HepG2 (cell line): ENCODE results near the gene PTPRC. TPM values are rescaled to one million over a fixed set of nuclear protein-coding genes. Genes with fewer than 3 reads are reported as not detected.

Experiments
- ATAC-seq: fragments of 200-7000 bp; cut with Tn5 transposase; 3 replicates; pipeline ENCODE4 v1.9.1; 2020; ENCODE audit warnings: mild to moderate bottlenecking, moderate library complexity
- BruUV-seq: library from RNA; stranded (reverse); fragments of 400-500 nt; replicated peaks from 2 replicates; lab custom pipeline; 2021; lab: Mats Ljungman, UMichigan
- CTCF ChIA-PET: fragments of 300-600 bp; formaldehyde crosslinking; extraction: SDS; loops from one replicate; lab custom pipeline; 2021; ENCODE audit warnings: low total read pairs, inconsistent platforms, low intra/inter-chr PET ratio; lab: Yijun Ruan, JAX
- POLR2A ChIA-PET: fragments of 350-600 bp; sonication (Branson Sonifier 250); formaldehyde crosslinking; loops from one replicate; lab custom pipeline; 2020; ENCODE audit warnings: antibody characterized with exemption, inconsistent platforms; lab: Yijun Ruan, JAX
- DNase-seq: peaks from one replicate; pipeline ENCODE4 v3.0.0-alpha.2; 2015; ENCODE audit warnings: low spot score
- FAIRE-seq: peaks from 3 replicates; lab custom pipeline; 2011; peaks lifted over from hg19 to GRCh38; lab: Jason Lieb, UNC
- H2AFZ ChIP-seq: one replicate; pipeline ENCODE4 v1.6.1; 2011; ENCODE audit warnings: low read length, inconsistent platforms
- H3K27ac ChIP-seq: fragments of 300-600 bp; 3 replicates; pipeline ENCODE4 v1.8.0; 2011; ENCODE audit warnings: mixed run types, mild to moderate bottlenecking, mixed read lengths, low read length, inconsistent platforms; ENCODE audit not compliant: insufficient read depth; ENCODE audit errors: extremely low read length
- H3K27me3 ChIP-seq, 2 experiments: fragments of 200-600 bp in 1 of 2; 2 replicates in 1 of 2; 3 replicates in 1 of 2; pipeline versions ENCODE4 v1.6.0 to v1.8.0; 2011; ENCODE audit warnings: low read length in 2 of 2, mild to moderate bottlenecking in 2 of 2, moderate library complexity in 2 of 2, inconsistent platforms in 1 of 2; ENCODE audit not compliant: insufficient read depth in 2 of 2, control insufficient read depth in 1 of 2
- H3K36me3 ChIP-seq, 2 experiments: fragments of 200-600 bp in 1 of 2; replicated peaks in 1 of 2; 2 replicates in 1 of 2; 3 replicates in 1 of 2; pipeline versions ENCODE4 v1.5.1 to v1.8.0; 2011; ENCODE audit warnings: low read length in 2 of 2, inconsistent platforms in 1 of 2; ENCODE audit not compliant: insufficient read depth in 2 of 2, control insufficient read depth in 1 of 2
- H3K4me1 ChIP-seq: 2 replicates; pipeline ENCODE4 v1.5.1; 2012; ENCODE audit warnings: low read length, inconsistent platforms; ENCODE audit not compliant: insufficient read depth
- H3K4me2 ChIP-seq: 2 replicates; pipeline ENCODE4 v1.6.0; 2011; ENCODE audit warnings: low read depth, low read length, inconsistent platforms
- H3K4me3 ChIP-seq, 3 experiments: fragments of 200-600 bp in 1 of 3; sonication (generic), shearing (Covaris generic) in 1 of 3; replicated peaks in 1 of 3; 2 replicates each; pipeline ENCODE4 v1.5.1; 2011 to 2016; ENCODE audit warnings: low read length in 3 of 3, inconsistent platforms in 2 of 3, low read depth in 2 of 3, mild to moderate bottlenecking in 2 of 3, control low read depth in 1 of 3, mixed read lengths in 1 of 3; ENCODE audit not compliant: insufficient read depth in 1 of 3
- H3K79me2 ChIP-seq: one replicate; pipeline ENCODE4 v1.6.1; 2011; ENCODE audit warnings: low read length, inconsistent platforms; ENCODE audit not compliant: insufficient read depth
- H3K9ac ChIP-seq: 2 replicates; pipeline ENCODE4 v1.6.0; 2011; ENCODE audit warnings: mild to moderate bottlenecking, low read depth, low read length, inconsistent platforms; ENCODE audit not compliant: insufficient read depth
- H3K9me3 ChIP-seq: 2 replicates; pipeline ENCODE4 v1.5.1; 2012; ENCODE audit warnings: mild to moderate bottlenecking, low read length
- H4K20me1 ChIP-seq: 2 replicates; pipeline ENCODE4 v1.6.0; 2011; ENCODE audit warnings: inconsistent platforms, mild to moderate bottlenecking, low read length, moderate library complexity; ENCODE audit not compliant: insufficient read depth
- ARID5B ChIP-seq: IDR thresholded peaks from 2 replicates; pipeline ENCODE4 v1.4.0; 2020; ENCODE audit warnings: mild to moderate bottlenecking, missing genetic modification reagents
- CREB1 ChIP-seq, 2 experiments: fragments of 450-650 bp in 1 of 2; IDR thresholded peaks; 2 replicates each; pipeline ENCODE4 v1.6.1; 2016 to 2017; ENCODE audit warnings: control low read depth in 1 of 2, mild to moderate bottlenecking in 1 of 2, missing compliant biosample characterization in 1 of 2, missing genetic modification characterization in 1 of 2
- GATAD2A ChIP-seq: IDR thresholded peaks from 2 replicates; pipeline ENCODE4 v1.6.1; 2016
- HNRNPUL1 ChIP-seq: fragments of 200-400 bp; formaldehyde crosslinking; IDR thresholded peaks from 2 replicates; pipeline ENCODE4 v1.6.1; 2017; ENCODE audit warnings: low read depth, mild to moderate bottlenecking, low read length, moderate library complexity
- HOXA5 ChIP-seq: sonication (generic); formaldehyde crosslinking; IDR thresholded peaks from 2 replicates; pipeline ENCODE4 v1.4.0; 2020; ENCODE audit warnings: missing genetic modification reagents
- JUNB ChIP-seq: sonication (generic); formaldehyde crosslinking; IDR thresholded peaks from 2 replicates; pipeline ENCODE4 v1.8.0; 2022; ENCODE audit warnings: missing genetic modification reagents, mild to moderate bottlenecking, borderline replicate concordance
- KDM5A ChIP-seq: fragments of 200-600 bp; sonication (generic); IDR thresholded peaks from 2 replicates; pipeline ENCODE4 v1.7.0; 2018; ENCODE audit warnings: antibody characterized with exemption, mild to moderate bottlenecking, low read length, borderline replicate concordance
- MZF1 ChIP-seq: sonication (generic); formaldehyde crosslinking; IDR thresholded peaks from 2 replicates; pipeline ENCODE4 v1.8.1; 2023; ENCODE audit warnings: mild to moderate bottlenecking, missing genetic modification reagents, borderline replicate concordance
- NONO ChIP-seq, 2 experiments: fragments of 450-650 bp in 1 of 2; sonication (generic) in 1 of 2; formaldehyde crosslinking in 1 of 2; IDR thresholded peaks in 1 of 2; conservative IDR thresholded peaks in 1 of 2; 2 replicates each; pipeline versions ENCODE4 v1.6.1 to v1.8.0; 2017 to 2022; ENCODE audit warnings: mild to moderate bottlenecking in 1 of 2, missing genetic modification reagents in 1 of 2, moderate library complexity in 1 of 2
- PAWR ChIP-seq: sonication (generic); formaldehyde crosslinking; IDR thresholded peaks from 2 replicates; pipeline ENCODE4 v1.4.0; 2020; ENCODE audit warnings: missing genetic modification reagents, mild to moderate bottlenecking, borderline replicate concordance
- SP4 ChIP-seq: sonication (generic); formaldehyde crosslinking; IDR thresholded peaks from 2 replicates; pipeline ENCODE4 v1.8.1; 2023; ENCODE audit warnings: mild to moderate bottlenecking, missing genetic modification reagents
- ZFX ChIP-seq: sonication (generic); formaldehyde crosslinking; IDR thresholded peaks from 2 replicates; pipeline ENCODE4 v1.4.0; 2020; ENCODE audit warnings: mild to moderate bottlenecking, low read depth, missing genetic modification reagents, moderate library complexity
- ZNF205 ChIP-seq: IDR thresholded peaks from 2 replicates; pipeline ENCODE4 v1.6.1; 2018; ENCODE audit warnings: missing biosample characterization, missing genetic modification reagents
- ZNF574 ChIP-seq: sonication (generic); formaldehyde crosslinking; IDR thresholded peaks from 2 replicates; pipeline ENCODE4 v1.4.0; 2020; ENCODE audit warnings: missing genetic modification reagents
- ZNF670 ChIP-seq: sonication (generic); formaldehyde crosslinking; IDR thresholded peaks from 2 replicates; pipeline ENCODE4 v1.8.0; 2022; ENCODE audit warnings: mild to moderate bottlenecking, missing genetic modification reagents, borderline replicate concordance
- ZNF746 ChIP-seq: sonication (generic); formaldehyde crosslinking; IDR thresholded peaks from 2 replicates; pipeline ENCODE4 v1.8.0; 2022; ENCODE audit warnings: mild to moderate bottlenecking, missing genetic modification reagents
- ZNF770 ChIP-seq: sonication (generic); formaldehyde crosslinking; IDR thresholded peaks from 2 replicates; pipeline ENCODE4 v1.5.0; 2020; ENCODE audit warnings: mild to moderate bottlenecking, missing genetic modification reagents
- WGBS: methylation state at CpG from one replicate; pipeline ENCODE4 v1.1.6; 2017; ENCODE audit warnings: low lambda C conversion rate; 5-methylcytosine and 5-hydroxymethylcytosine counted together
- in situ Hi-C: cut with HindIII; loops from 2 replicates; pipeline ENCODE4 v1.10.0; 2017; ENCODE audit warnings: low pct_unique_long_range_greater_than_20kb; ENCODE audit not compliant: extremely low pct_ligation_motif_present
- intact Hi-C: fragments of 100-400 bp; cut with micrococcal nuclease; formaldehyde crosslinking; loops from one replicate; pipeline ENCODE4 v1.10.0; 2022; ENCODE audit not compliant: unreplicated experiment
- polyA plus RNA-seq, 8 experiments: library from polyadenylated mRNA; depleted of rRNA in 3 of 8; stranded (reverse) in 7 of 8; unstranded in 1 of 8; fragments of >200 nt; fragmentation: Illumina TruSeq in 4 of 8; extraction: Trizol in 4 of 8; gene quantifications; 2 replicates each; pipeline versions ENCODE4 v1.2.1 to v1.2.3, GENCODE V29; 2011 to 2016; ENCODE audit warnings: low read depth in 4 of 8, missing spikeins in 1 of 8, mixed read lengths in 1 of 8; ENCODE audit not compliant: insufficient read depth in 1 of 8
- total RNA-seq, 5 experiments: library from RNA; depleted of rRNA; stranded (reverse); fragments of >200 nt; fragmentation: Illumina TruSeq; extraction: Trizol; gene quantifications; 2 replicates each; pipeline ENCODE4 v1.2.3, GENCODE V29; 2016; ENCODE audit warnings: low read depth in 1 of 5

The PTPRC gene
- total and polyA plus RNA-seq, 2 of the 13 experiments (the other 11 are each of a cell fraction or from before 2014, with no cell fraction given) = not detected

GRCh38 chr1:198788561-198789064 is 149.8 kb downstream of the PTPRC start:
- intact Hi-C loops (no loop called here), in situ Hi-C loops (no loop called here)
- no peak for DNase-seq
- TF ChIP-seq ARID5B (no peak), ZNF746 (CRISPR knock-in tag) (no peak), HOXA5 (CRISPR knock-in tag) (no peak), GATAD2A (no peak), PAWR (no peak), ZNF670 (CRISPR knock-in tag) (no peak), NONO (IDR thresholded peaks at IDR 0.05) (no peak), NONO (CRISPR knock-in tag; conservative IDR thresholded peaks at IDR 0.05) (no peak), MZF1 (CRISPR knock-in tag) (no peak), ZFX (no peak), CREB1 (IDR thresholded peaks at IDR 0.05) (no peak), CREB1 (CRISPR knock-in tag; IDR thresholded peaks at IDR 0.05) (no peak), ZNF770 (no peak), HNRNPUL1 (no peak), SP4 (CRISPR knock-in tag) (no peak), ZNF574 (CRISPR knock-in tag) (no peak), JUNB (CRISPR knock-in tag) (no peak), KDM5A (no peak), ZNF205 (no peak)

More at GRCh38 chr1:198788561-198789064, 149.8 kb downstream of the PTPRC start:
- Histone ChIP-seq H3K27ac (no peak overlapping the region), H3K9me3 (peaks cover 11% of the 10 kb centered on the region), H3K4me1 (no peaks in the 10 kb centered on the region), H4K20me1 (no peaks in the 10 kb centered on the region), H3K4me2 (no peak overlapping the region), H3K36me3 (no peaks in the 10 kb centered on the region), H3K4me3 (no peak overlapping the region), H3K27me3 (no peaks in the 10 kb centered on the region; a peak in 1 of 5 replicates), H3K9ac (no peak overlapping the region), H2AFZ (no peak overlapping the region), H3K79me2 (no peaks in the 10 kb centered on the region)
- ChIA-PET POLR2A (no interaction called here), CTCF (no interaction called here)
- 2% methylated on average over 3 of the region's 3 CpGs for WGBS
- FAIRE-seq (no peak), ATAC-seq (no peak)
- BruUV-seq = no TSS peak
